OCI-M2 (cell line): ENCODE data around the gene RPL36A.

Experiments used
- DNase-seq: peaks from one replicate; lab custom pipeline; 2025; ENCODE audit not compliant: unreplicated experiment; lab: John Stamatoyannopoulos, UW

The RPL36A gene

GRCh38 chrX:101390664-101391525, at the start of gene RPL36A:
Gene RPL36A, plus strand, starts transcription at chrX:101391011. Its CDS starts 33 bp downstream, at chrX:101391044.
- peak; percentile 60 for DNase-seq

- no peak for DNase-seq
These were observed 42.9 kb upstream of the RPL36A start for GRCh38 chrX:101347859-101348451.

GRCh38 chrX:101348452-101349192, 42.2 kb upstream of the RPL36A start, which contains the start of gene TIMM8A:
Gene TIMM8A, minus strand, starts transcription at chrX:101348742. Its CDS starts 78 bp downstream, at chrX:101348664.
- DNase-seq = no peak

GRCh38 chrX:101349193-101349562, 41.6 kb upstream of the RPL36A start:
- DNase-seq = no peak

- no peak for DNase-seq
These were observed 33.5 kb upstream of the RPL36A start for GRCh38 chrX:101357166-101357795.

- no peak for DNase-seq
These were observed 30.8 kb upstream of the RPL36A start for GRCh38 chrX:101359966-101360365.

- no peak for DNase-seq
These were observed 30.4 kb upstream of the RPL36A start for GRCh38 chrX:101360390-101360789.

- DNase-seq = no peak
These were observed 28.7 kb upstream of the RPL36A start for GRCh38 chrX:101362116-101362515.

- DNase-seq = no peak
These were observed 28.1 kb upstream of the RPL36A start for GRCh38 chrX:101362757-101363156.

GRCh38 chrX:101365301-101365795, 25.5 kb upstream of the RPL36A start:
- DNase-seq = no peak

GRCh38 chrX:101368800-101369199, 22.0 kb upstream of the RPL36A start:
- no peak for DNase-seq

- DNase-seq = no peak
These were observed 21.1 kb upstream of the RPL36A start for GRCh38 chrX:101369687-101370086.

- no peak for DNase-seq
These were observed 19.8 kb upstream of the RPL36A start for GRCh38 chrX:101370888-101371504.

GRCh38 chrX:101377547-101377946, 13.3 kb upstream of the RPL36A start:
- no peak for DNase-seq

- no peak for DNase-seq
These were observed 7.1 kb upstream of the RPL36A start for GRCh38 chrX:101383679-101384205.

GRCh38 chrX:101385026-101385684, 5.7 kb upstream of the RPL36A start:
- DNase-seq = no peak

GRCh38 chrX:101385795-101386541, 4.8 kb upstream of the RPL36A start, which contains the start of gene BTK:
Gene BTK, minus strand, starts transcription at chrX:101386191. Its CDS starts 10,907 bp downstream, at chrX:101375284.
- DNase-seq = peak; percentile 11

- no peak for DNase-seq
These were observed 4.3 kb upstream of the RPL36A start for GRCh38 chrX:101386542-101386885.

- DNase-seq = no peak
These were observed 2.2 kb upstream of the RPL36A start for GRCh38 chrX:101388604-101389003.
